ENCODE data around the gene RASSF5.

DNA sequence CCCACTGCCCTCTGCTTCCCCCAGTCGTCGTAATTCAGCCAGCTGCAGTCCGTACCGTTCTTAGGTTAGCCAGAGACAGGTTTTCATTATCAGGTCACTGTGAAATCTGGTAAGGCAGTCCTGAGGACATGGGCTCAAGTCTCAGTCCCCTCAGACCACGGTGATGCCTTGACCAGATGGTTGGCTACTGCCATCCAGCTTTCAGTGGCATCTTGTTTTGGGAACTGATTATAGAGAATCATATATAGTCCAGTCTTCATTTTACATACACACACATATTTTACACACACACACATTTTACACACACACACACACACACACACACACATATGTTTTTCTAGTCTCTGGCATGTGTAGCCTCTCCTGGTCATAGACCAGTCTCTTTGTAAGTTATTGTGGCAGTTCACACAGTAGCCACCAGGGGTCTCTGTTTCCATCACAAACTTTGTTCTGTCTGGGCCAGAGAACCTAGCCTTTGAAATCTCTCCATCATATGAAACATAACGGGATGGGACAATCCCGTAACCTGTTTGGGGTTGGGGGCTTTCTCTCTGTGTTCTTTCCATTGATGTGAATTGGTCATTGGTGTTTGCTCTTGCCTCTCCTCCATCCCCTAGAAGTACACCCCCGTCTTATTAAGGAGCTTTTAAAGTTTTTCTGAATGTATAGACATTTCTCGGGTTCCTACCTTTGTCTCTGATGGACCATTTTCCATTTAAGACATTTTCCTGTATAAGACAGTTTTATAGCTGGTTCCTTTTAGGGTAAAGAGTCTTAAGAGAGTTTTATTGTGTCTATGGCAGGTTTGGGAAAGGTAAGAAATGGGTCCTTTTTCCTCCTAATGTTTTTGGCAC is 45.5 kb upstream of the RASSF5 start:
- no peak for TF ChIP-seq POLR2A (IDR thresholded peaks at IDR 0.05)
- TF ChIP-seq, protein P1, sequence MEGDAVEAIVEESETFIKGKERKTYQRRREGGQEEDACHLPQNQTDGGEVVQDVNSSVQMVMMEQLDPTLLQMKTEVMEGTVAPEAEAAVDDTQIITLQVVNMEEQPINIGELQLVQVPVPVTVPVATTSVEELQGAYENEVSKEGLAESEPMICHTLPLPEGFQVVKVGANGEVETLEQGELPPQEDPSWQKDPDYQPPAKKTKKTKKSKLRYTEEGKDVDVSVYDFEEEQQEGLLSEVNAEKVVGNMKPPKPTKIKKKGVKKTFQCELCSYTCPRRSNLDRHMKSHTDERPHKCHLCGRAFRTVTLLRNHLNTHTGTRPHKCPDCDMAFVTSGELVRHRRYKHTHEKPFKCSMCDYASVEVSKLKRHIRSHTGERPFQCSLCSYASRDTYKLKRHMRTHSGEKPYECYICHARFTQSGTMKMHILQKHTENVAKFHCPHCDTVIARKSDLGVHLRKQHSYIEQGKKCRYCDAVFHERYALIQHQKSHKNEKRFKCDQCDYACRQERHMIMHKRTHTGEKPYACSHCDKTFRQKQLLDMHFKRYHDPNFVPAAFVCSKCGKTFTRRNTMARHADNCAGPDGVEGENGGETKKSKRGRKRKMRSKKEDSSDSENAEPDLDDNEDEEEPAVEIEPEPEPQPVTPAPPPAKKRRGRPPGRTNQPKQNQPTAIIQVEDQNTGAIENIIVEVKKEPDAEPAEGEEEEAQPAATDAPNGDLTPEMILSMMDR (IDR thresholded peaks at IDR 0.05): peak; percentile 42 to 91 (median 90)

Measured in Peyer's patch (tissue), 4 donors.